Gastroesophageal sphincter (tissue), 3 donors: Measurements from ENCODE around the gene SEC22B.
"Not testable (repeated sequence)": the region's sequence is repeated elsewhere in the genome, so short reads cannot be mapped to it uniquely, and the experiment has no call there.

Experiments
- CTCF ChIP-seq, 4 experiments: fragments of 200-600 bp in 2 of 4; fragments of 450-650 bp in 2 of 4; sonication (generic) in 1 of 4; IDR thresholded peaks; one replicate each; pipeline ENCODE4 v1.5.1; 2017 to 2019; ENCODE audit warnings: antibody characterized with exemption in 4 of 4, mild to moderate bottlenecking in 2 of 4, moderate library complexity in 2 of 4
- EP300 ChIP-seq: sonication (generic); formaldehyde crosslinking; IDR thresholded peaks from one replicate; pipeline ENCODE4 v1.6.1; 2017; ENCODE audit warnings: antibody characterized with exemption, mild to moderate bottlenecking
- POLR2A ChIP-seq, 2 donors: fragments of 450-650 bp; IDR thresholded peaks; one replicate each; pipeline ENCODE4 v1.6.1; 2017; ENCODE audit warnings: antibody characterized with exemption in 2 of 2, mild to moderate bottlenecking in 2 of 2, moderate library complexity in 1 of 2

GRCh38 chr1:120109656-120110055 lies 66.7 kb downstream of the SEC22B start:
- not testable (repeated sequence) for TF ChIP-seq CTCF (IDR thresholded peaks at IDR 0.05); EP300; POLR2A (IDR thresholded peaks at IDR 0.05)
